GM13977 (cell line): ENCODE results near the gene DAG1.

Source experiments
- DNase-seq: peaks from one replicate; pipeline ENCODE4 v3.0.0; 2012; ENCODE audit warnings: low spot score
- CTCF ChIP-seq: IDR thresholded peaks from 2 replicates; pipeline ENCODE4 v1.5.1; 2012; ENCODE audit warnings: mild to moderate bottlenecking, control low read depth; ENCODE audit not compliant: insufficient read depth; ENCODE audit errors: extremely low read depth, missing control alignments
- in situ Hi-C: fragments of 300-500 bp; cut with MboI; formaldehyde crosslinking; loops from one replicate; pipeline ENCODE4 v1.12.0; 2022; ENCODE audit warnings: low sequenced_read_pairs, low pct_unique_long_range_greater_than_20kb, mixed read lengths, inconsistent platforms; ENCODE audit not compliant: unreplicated experiment

Gene DAG1

GRCh38 chr3:49556500-49557275 is 86.6 kb downstream of the DAG1 start:
- no peak for DNase-seq
- in situ Hi-C loops: no loop called here
- no peak for TF ChIP-seq CTCF

DNA sequence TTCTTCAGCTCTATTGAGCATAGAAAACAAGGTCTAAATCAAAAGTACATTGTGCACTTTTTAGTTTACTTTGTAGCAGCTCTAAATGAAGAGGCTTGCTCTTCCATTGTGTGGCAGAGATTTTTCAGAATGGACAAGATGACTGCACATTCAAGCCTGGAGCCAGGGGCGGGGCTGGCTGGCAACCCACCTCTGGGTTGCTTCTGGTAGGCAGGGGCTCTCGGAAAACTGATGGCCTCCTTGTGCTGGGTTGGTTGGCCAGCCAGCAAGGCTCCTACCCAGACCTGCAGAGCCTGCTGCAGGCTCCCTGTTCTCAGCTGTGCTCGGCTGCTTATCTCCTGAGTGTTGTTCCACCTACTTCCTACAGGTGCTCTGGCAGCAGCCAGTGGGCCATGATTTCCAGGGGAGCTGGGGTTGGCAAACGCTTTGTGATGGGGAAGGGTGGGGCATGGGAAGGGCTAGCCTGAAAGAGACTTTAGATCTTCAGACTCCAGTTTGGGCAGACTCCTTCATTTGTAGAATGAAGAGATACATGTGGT is 93.0 kb downstream of the DAG1 start:
- no peak for TF ChIP-seq CTCF
- no peak for DNase-seq
- in situ Hi-C loops: no loop called here

DNA sequence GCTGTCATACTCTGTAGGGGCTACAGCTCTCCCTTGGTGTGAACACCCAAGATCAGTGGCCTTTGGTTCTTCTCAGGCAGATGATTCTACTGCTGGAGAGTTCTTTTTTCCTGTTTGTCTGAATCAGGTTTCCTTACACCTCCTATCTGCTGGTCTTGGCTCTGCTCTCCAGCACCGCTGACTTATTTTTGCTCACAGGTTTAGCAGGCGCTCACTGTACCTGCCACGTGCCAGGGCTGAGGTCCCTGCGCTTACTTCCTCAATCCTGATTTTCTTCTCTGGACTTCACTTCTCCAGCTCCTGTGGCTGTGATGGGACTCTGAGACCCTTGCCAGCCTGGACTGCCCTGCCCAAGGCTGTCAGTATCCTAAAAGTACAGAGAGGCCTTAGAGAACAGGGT is 93.7 kb downstream of the DAG1 start:
- in situ Hi-C loops: no loop called here
- no peak for DNase-seq
- TF ChIP-seq CTCF: no peak

GRCh38 chr3:49566312-49566711 is 96.2 kb downstream of the DAG1 start:
- TF ChIP-seq CTCF: peak; percentile 27
- in situ Hi-C loops: no loop called here
- no peak for DNase-seq

GRCh38 chr3:49567406-49567805 is 97.3 kb downstream of the DAG1 start:
- no peak for TF ChIP-seq CTCF
- in situ Hi-C loops: no loop called here
- DNase-seq: no peak

DNA sequence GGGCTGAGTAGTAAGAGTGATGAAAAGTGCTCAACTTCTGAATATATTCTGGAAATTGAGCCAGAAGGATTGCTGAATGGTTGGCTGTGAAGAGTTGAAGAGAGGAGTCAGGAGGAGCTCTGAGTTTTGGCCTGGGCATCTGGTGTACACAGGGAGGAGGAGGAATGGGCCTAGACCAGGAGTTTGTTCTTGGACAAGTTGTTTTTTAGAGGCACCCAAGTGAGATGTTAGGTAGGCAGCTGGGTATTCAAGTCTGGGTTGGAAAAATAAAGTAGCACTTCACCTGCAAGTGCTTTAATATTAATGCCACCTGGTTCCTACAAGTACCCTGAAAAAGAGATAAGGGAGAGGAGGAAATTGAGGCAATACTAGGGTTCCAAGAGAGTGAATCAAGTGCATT is 98.9 kb downstream of the DAG1 start:
- DNase-seq: no peak
- in situ Hi-C loops: no loop called here
- no peak for TF ChIP-seq CTCF
